ENCODE measurements around the gene COX6A1. TPM values are rescaled to one million over a fixed set of nuclear protein-coding genes. Genes with fewer than 3 reads are reported as not detected.
A peak's percentile ranks its signal among the peaks of the same experiment; 100 is the strongest.

Gene COX6A1
- total and polyA plus RNA-seq, 8 donors = 187 to 311 (median 215) TPM

DNA sequence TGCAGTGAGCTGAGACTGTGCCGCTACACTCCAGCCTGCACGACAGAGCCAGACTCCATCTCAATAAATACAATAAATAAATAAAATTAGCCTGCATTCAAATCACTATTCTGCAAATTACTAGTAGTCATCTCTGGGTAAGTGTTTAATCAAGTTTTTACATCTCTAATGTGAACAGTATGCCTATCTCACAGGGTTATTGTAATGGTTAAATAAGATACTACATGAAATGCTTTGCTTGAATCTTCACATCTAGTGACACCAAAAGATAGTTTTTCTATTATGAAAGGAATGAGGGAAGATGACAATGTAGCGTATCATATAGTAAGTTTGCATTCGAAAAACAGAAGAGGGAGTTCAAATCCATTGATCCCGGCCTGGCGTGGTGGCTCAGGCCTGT lies 29.5 kb downstream of the COX6A1 start:
- intact Hi-C loops (cut with DNase I) = no loop called here
- no peak for DNase-seq
- TF ChIP-seq, protein P1, sequence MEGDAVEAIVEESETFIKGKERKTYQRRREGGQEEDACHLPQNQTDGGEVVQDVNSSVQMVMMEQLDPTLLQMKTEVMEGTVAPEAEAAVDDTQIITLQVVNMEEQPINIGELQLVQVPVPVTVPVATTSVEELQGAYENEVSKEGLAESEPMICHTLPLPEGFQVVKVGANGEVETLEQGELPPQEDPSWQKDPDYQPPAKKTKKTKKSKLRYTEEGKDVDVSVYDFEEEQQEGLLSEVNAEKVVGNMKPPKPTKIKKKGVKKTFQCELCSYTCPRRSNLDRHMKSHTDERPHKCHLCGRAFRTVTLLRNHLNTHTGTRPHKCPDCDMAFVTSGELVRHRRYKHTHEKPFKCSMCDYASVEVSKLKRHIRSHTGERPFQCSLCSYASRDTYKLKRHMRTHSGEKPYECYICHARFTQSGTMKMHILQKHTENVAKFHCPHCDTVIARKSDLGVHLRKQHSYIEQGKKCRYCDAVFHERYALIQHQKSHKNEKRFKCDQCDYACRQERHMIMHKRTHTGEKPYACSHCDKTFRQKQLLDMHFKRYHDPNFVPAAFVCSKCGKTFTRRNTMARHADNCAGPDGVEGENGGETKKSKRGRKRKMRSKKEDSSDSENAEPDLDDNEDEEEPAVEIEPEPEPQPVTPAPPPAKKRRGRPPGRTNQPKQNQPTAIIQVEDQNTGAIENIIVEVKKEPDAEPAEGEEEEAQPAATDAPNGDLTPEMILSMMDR (IDR thresholded peaks at IDR 0.05) = no peak
- H3K4me1 ChIP-seq = peaks cover 10 to 37% of the 10 kb centered on the region in 2 donors
- H3K27ac ChIP-seq = no peak overlapping the region
- no peaks in the 10 kb centered on the region for H3K27me3 ChIP-seq
- ATAC-seq = no peak
- no peaks in the 10 kb centered on the region for H3K9me3 ChIP-seq
- peaks cover 0 to 44% of the 10 kb centered on the region in 2 donors for H3K36me3 ChIP-seq
- no peak overlapping the region for H3K4me3 ChIP-seq

DNA sequence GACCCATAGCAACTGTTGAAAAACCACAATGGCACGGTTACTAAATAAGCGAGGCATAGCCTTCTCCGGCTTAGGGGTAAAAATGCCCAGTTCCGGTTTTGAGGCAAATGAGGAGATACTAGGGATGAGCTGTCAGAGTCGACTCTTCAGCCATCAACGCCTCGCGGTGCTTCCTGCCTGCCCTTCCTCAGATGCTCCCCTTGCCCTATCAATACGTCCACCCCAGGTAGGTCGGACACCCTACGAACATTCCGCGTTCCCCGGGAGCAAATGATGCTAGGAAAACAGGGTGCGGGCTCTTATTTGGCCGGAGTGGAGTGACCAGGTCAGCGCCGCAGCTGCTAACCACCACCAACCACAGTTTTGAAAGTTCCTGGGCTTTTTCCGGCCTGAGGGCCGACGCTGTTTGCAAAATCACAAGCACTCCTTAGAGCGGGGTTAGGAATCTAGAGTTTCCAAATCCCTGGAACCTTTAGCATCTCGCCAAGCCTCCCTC lies 30.5 kb downstream of the COX6A1 start:
- intact Hi-C loops (cut with DNase I) = no loop called here
- peak in 3 of 4 donors; percentile 13 to 42 (median 39) for DNase-seq
- Histone ChIP-seq H3K4me3 (peak overlapping the region; percentile 82 to 95), H3K27me3 (no peaks in the 10 kb centered on the region), H3K36me3 (peaks cover 0 to 35% of the 10 kb centered on the region in 2 donors), H3K9me3 (no peaks in the 10 kb centered on the region), H3K27ac (peak overlapping the region; percentile 94 to 95), H3K4me1 (peaks cover 10 to 37% of the 10 kb centered on the region in 2 donors)
- peak; percentile 36 for ATAC-seq
- TF ChIP-seq, protein P1 (IDR thresholded peaks at IDR 0.05) = no peak

DNA sequence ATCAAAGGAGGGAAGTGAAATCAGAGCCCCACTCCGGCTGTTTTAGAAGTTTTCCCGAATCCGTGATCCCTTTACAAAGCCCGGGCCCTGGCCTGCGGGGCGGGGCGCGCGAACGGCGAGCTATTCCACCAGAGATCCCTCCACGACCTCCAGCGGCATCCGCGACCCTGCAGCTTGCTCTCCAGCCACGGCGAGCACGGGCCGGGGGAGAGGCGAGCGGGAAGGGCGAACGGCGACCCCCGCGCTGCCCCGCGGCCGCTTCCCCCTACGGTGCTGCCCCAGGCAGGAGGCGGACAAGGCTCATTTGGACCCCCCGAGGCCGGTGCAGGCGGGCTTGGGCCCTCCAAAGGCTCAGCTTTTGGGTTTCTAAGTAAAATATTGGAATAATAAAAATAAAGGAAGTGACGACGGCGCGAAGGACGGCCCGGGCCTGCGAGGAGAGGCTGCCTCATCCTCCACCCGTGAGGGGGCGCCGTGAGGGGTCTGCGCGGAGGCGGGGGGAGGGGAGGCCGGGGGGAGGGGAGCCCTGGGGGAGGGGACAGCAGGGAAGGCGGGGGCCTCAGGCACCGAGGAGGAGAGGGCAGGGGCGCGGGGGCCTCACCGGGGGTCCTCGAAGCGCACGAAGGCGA lies 31.0 kb downstream of the COX6A1 start:
- Histone ChIP-seq H3K27me3 (no peaks in the 10 kb centered on the region), H3K36me3 (peaks cover 0 to 29% of the 10 kb centered on the region in 2 donors), H3K4me3 (peak overlapping the region; percentile 82 to 95), H3K27ac (peak overlapping the region; percentile 94 to 95), H3K9me3 (no peaks in the 10 kb centered on the region), H3K4me1 (peaks cover 10 to 37% of the 10 kb centered on the region in 2 donors)
- peak; percentile 36 for ATAC-seq
- TF ChIP-seq, protein P1 (IDR thresholded peaks at IDR 0.05) = no peak
- peak; percentile 38 to 85 (median 52) for DNase-seq
- intact Hi-C loops (cut with DNase I) = no loop called here

DNA sequence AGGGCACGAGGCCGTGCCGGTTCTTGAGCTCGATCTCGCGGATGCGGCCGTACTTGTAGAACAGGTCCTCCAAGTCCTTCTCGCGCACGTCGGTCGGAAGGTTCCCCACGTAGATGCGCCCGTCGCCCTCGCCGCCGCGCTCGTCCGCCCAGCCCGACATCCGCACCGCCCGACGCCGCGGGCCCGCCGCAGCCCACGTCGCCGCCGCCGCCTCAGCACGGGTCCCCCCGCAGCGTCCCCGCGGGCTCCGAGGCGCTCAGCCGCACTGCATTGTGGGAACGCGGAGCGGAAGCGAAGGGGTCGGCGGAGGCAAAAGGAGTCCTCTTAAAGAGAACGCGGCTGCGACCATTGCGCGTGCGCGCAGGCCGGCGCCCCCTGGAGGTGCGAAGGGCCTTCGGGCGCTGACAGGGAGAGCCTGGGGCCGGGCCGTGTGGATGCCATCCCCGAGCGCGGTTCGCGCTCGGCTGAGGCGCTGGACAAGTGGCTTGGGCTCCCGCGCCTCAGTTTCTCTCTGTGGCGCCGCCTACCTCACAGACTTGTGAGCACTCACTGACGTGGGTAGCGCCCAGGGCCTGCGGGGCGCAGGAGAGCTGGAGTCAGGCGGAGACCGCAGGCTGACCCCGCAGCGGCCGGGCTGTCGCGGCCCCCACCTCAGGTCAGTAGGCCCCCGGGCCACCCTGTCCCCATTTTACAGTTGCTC lies 31.7 kb downstream of the COX6A1 start, which contains the start of gene SRSF9:
Gene SRSF9, minus strand, starts transcription at position 299 of the 700 bp plus-strand sequence. Its CDS starts 139 bp downstream, at position 160.
- TF ChIP-seq, protein P1 (IDR thresholded peaks at IDR 0.05) = peak; percentile 93 to 94
- intact Hi-C loops (cut with DNase I) = no loop called here
- ATAC-seq = peak; percentile 96
- Histone ChIP-seq H3K4me3 (peak within 1 kb of the TSS; percentile 82 to 95), H3K27ac (peak within 1 kb of the TSS; percentile 94 to 95), H3K27me3 (no peaks in the 10 kb centered on the region), H3K4me1 (peaks cover 10 to 37% of the 10 kb centered on the region in 2 donors), H3K36me3 (peaks cover 0 to 23% of the 10 kb centered on the region in 2 donors), H3K9me3 (no peaks in the 10 kb centered on the region)
- DNase-seq = peak; percentile 96 to 100 (median 98)
